HL-60/S4 treated with retinoic acid at 250 ng/mL for 4 days and 3 days (cell line): ENCODE data around the gene PARG.
"Not testable (repeated sequence)": the region's sequence is repeated elsewhere in the genome, so short reads cannot be mapped to it uniquely, and the experiment has no call there.

Experiments used
- in situ Hi-C: fragments of 300-500 bp; cut with MboI; formaldehyde crosslinking; loops from 2 replicates; pipeline ENCODE4 v1.7.0; 2022; ENCODE audit warnings: low sequenced_read_pairs

PARG gene

GRCh38 chr10:49903829-49904228 lies 38.0 kb downstream of the PARG start:
- in situ Hi-C loops = not testable (repeated sequence)

DNA sequence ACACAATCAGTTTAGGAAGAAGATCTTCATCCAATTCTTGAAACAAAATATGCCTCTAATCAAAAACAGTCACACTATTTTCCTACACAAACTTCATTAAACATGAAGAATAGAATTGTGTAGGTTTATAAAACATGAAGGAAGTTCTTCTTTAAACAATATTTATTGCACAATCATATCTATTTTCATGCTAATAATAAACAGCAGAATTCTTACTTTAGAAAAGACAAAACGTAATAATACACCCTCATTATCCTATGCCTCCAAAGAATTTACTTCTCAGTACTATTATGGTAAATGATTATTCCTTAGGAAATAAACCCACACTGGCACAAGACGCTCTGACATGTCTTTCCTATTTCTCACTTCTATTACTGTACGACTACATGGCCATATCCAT lies 41.4 kb downstream of the PARG start:
- in situ Hi-C loops = not testable (repeated sequence)

DNA sequence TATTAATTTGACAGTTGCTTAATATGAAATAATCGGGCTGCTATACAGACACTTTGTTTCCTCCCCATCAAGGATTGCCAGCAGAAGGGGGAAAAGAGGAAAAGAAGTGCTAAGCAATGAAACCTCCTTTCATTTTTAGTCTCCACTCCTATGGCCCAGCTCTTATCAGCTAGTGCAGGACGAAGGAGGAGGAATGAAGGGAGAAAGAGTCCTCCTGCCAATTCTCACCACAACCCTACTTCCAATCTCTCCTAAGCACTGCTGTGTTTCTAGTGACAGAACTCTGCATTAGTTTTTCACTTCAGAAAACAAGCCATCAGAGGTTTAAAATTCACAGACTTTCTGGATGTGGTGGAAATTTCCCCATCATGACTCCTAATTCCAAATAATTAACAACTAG lies 41.8 kb downstream of the PARG start:
- in situ Hi-C loops = not testable (repeated sequence)

DNA sequence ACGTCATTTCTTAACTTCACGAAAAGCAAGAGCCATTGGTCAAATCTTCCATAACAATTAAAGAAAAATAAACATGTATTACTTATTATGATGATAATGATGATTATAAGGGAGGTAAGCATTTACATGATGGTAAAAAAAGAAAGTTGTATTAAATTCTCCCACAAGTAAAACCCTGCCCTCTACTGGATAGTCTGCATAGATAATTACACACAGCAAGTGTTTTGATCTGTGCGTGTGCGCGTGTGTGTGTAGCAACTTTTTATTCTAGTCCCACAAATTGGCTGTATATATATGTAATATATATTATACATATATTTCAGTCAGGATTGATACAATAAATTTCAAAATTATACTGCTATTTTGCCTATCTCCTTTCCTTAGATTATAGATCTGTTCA lies 51.8 kb downstream of the PARG start:
- in situ Hi-C loops = not testable (repeated sequence)

DNA sequence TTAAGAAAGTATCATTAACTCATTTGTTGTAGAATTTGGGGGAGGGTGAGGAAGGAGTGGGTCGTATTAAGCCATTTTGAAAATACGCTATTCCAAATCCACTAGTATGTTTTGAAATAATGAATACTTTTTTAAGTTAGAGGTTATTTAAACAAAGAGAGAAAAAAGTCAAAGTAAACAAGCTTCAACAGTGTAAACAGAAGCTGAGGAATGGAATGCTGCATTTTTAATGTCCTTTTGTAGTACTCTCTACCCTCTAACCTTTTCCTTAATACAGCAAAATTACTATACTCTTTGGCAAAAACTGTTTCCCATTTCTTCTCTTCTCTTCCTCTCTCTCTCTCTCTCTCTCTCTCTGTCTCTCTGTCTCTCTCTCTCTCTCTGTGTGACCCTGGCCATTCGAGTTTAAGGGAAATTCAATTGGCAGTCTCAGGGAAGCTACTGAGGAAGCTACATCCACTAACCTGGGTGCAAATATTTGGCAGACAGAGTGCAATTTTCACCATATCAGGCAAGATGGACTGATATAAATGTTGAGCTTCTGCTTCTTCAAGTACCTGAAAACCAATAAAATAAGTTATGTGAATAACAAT lies 57.0 kb downstream of the PARG start:
- in situ Hi-C loops = not testable (repeated sequence)

- in situ Hi-C loops = not testable (repeated sequence)
These were observed 58.0 kb downstream of the PARG start for GRCh38 chr10:49883852-49884251.

GRCh38 chr10:49882327-49882726 lies 59.5 kb downstream of the PARG start:
- in situ Hi-C loops = not testable (repeated sequence)

DNA sequence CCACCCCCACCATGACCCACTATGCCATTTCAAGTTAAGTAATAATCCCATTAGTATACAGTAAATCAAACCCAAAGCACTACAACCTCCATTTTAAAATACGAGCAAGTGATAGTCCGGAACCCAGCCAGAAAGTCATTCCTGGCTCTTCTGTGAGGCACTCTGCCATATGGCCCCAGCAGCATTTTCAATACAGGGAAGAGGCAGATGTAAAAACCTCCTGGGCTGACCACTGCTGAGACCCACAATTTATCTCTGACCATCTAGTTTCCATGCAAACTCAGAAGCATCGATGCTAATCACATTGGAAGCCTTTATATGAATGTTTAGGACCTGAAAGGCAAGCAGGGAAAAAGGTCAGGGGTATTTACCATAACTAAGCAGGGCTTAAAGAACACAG lies 69.1 kb downstream of the PARG start:
- in situ Hi-C loops = not testable (repeated sequence)

DNA sequence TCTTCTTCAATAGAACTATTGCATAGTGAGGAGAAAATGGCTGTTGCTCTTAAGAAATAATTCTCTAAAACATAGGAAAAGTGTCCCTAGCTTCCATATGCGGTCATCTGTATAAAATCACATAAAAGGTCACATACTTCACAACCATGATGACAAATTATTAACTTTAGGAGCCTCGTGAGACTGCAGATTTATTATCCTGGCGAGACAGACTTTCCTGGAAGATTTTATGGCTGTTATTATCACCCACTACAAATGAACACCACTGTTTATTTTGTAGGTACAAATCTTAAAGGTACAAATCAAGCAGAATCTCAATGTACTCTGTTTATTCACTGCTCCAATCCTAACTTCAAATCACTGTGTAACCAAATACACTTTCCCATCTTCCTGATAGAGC lies 70.4 kb downstream of the PARG start:
- in situ Hi-C loops = not testable (repeated sequence)

GRCh38 chr10:49859933-49860332 lies 81.9 kb downstream of the PARG start:
- in situ Hi-C loops = not testable (repeated sequence)

DNA sequence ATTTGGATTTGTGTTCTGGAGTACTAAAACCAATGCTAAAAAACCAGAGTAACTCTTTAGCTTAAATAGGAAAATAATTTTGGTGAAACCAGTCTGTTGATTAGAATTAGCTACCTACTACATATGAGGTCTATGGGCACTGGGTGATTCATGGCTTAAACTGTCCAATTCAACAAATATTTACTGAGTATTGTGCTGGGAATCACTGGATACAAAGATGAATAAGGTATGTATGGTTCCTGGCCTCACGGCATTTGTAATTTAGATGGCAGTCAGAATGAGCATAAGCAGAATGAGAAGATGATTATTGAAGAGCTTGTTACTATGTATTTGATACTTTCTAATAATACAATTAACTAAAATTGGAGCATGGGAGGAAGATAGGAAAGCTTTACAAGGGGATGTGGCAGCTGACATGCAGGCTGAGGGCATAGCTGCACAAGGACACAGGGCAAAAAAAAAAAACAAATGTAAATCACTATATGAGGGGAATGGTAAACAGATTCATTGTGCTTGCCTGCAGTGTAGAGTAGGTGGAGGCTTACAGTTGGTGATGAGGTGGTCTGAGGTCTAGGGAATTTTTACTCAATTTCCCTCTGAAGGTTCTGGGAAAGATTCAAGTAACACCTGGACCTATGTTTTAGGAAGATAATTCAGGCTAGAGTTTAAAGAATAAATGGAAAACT lies 83.0 kb downstream of the PARG start:
- in situ Hi-C loops = not testable (repeated sequence)

DNA sequence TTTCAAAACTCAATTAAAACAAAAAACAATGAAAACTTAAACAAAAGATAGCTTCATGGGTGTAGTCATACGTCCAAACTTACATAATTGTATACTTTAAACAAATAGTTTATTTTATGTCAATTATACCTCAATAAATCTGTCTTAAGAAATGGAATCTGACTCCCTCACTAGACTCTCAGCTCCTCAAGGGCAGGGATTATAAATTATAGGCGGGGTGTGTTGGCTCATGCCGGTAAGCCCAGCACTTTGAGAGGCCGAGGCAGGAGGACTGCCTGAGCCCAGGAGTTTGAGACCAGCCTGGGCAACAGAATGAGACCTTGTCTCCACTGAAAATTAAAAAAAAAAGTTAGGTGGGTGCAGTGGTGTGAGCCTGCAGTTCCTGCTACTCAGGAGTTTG lies 92.3 kb downstream of the PARG start:
- in situ Hi-C loops = not testable (repeated sequence)

DNA sequence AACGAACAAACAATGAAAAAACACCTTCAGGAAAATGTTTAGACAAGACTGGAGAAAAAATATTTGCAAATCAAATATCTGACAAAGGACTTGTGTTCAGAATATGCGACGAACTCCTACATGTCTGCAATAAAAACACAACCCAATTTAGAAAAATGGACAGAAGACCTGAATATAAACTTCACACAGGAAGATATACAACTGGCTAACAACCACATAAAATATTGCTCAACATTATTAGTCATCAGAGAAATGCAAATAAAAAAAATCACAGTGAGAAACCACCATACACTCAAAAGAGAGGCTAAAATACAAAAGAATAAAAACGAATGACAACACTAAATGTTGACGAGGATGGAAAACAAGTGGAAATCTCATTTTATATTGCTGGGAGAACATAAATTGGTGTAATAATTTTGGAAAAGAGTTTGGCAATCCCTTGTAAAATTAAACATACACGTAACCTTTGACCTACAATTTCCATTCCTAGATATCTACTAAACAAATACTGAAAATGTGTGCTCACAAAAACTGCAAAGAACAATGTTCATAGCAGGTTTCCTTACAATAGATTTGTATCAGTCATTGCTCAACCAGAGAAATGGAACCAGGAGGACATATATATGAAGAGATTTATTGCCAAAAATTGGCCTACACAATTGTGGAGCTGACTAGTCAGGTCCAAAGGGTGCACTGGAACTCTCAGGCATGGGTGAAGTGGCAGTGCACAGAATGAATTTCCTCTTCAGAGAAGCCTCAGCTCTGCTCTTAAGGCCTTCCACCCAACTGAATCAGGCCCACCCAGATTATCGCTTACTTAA lies 96.8 kb downstream of the PARG start:
- in situ Hi-C loops = no loop called here

GRCh38 chr10:49842333-49842628 lies 99.5 kb downstream of the PARG start:
- in situ Hi-C loops = not testable (repeated sequence)

DNA sequence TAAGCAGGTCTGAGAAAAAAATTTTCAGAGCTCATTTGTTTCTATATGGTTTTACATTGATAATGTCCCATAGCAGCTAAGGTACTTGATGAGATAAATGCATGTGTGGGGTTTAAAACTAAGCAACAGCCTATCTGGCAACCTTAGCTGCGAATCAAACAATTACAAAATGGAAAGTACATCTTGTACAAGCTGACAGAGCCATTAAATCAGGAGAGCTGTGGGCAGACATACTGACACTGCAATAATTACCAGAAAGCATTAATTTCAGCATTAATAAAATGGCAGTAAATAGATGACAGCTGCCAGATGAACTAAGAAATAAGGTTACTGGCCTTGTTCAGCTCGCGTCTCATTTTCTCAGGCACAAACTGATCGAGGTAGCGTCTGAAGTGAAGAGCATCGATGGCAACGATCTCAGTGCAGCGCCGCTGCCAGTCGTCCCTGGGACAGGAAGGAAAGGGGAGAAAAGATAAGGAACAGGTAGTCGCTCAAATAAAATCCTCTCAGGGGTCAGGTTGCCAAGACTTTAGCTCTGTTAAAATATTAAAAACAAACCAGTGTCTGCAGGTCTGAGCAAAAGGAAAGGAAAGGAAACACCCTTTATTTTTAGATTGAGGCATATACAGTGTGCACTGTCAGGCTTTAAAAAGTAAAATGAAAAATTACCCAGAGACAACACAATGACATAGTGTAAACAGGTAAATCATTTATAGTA lies 100.1 kb downstream of the PARG start:
- in situ Hi-C loops = no loop called here

GRCh38 chr10:49837685-49838084 lies 104.1 kb downstream of the PARG start:
- in situ Hi-C loops = no loop called here

- in situ Hi-C loops = no loop called here
These were observed 104.8 kb downstream of the PARG start for GRCh38 chr10:49837051-49837478.

- in situ Hi-C loops = no loop called here
These were observed 106.9 kb downstream of the PARG start for GRCh38 chr10:49834976-49835375.

- in situ Hi-C loops = no loop called here
These were observed 107.6 kb downstream of the PARG start for GRCh38 chr10:49834201-49834600.

GRCh38 chr10:49833168-49833567 lies 108.7 kb downstream of the PARG start:
- in situ Hi-C loops = no loop called here

GRCh38 chr10:49831352-49832035 lies 110.3 kb downstream of the PARG start:
- in situ Hi-C loops = no loop called here
